HG03280 (cell line): Measurements from ENCODE around the gene TMPRSS9.

ENCODE experiments used
- ATAC-seq: cut with Tn5 transposase; IDR thresholded peaks from one replicate; pipeline ENCODE4 v1.9.1; 2021; ENCODE audit warnings: mild to moderate bottlenecking, moderate library complexity; ENCODE audit not compliant: unreplicated experiment

TMPRSS9 gene

DNA sequence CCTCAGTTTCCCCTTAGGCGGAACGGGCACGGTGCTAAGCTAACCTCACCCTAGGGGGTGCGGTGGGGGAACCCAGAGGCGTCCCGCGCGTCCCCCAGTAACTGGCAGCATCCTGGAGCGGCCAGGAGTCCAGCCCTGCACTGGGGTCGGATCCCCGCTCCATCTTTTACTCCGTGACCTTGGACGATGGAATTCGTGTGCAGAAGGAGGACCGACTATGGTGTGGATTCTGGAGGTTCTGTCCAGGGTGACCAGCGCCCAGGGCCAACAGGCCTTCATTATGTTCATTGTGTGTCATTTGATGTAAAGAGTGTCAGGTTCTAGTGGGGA lies 31.0 kb upstream of the TMPRSS9 start:
- no peak for ATAC-seq

DNA sequence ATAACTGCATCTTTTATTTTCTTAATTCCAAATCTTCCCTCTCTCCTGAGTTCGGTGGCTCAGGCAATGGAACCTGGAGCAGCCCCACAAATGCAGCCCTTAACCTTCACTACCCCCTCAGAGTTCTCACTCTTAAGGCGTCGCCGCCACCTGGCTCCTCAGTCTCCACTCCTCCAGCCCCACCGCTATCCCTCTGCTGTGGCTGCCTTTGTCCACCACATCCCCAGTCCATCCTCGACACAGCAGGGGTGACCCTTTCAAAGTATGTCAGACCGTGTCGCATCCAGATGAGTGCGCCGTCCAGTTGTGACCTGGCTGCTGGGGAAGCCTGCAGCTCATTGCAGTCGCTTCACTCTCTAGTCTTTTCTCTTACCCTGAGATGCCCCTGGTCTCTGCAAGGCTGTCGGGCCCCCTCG lies 30.6 kb upstream of the TMPRSS9 start:
- no peak for ATAC-seq

DNA sequence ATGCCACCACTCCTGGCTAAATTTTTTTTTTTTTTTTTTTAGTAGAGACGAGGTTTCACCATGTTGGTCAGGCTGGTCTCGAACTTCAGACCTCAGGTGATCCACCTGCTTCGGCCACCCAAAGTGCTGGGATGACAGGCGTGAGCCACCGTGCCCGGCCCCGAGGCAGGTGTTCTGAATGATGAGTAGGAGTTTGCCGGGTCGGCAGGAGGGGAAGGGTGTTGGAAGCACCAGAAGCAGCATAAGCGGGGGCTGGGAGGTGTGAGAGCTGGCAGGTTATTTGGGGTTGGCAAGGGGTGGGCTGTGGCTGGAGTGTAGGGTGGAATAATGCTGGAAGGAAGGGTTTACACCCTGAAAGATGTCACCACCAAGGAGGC lies 29.8 kb upstream of the TMPRSS9 start:
- no peak for ATAC-seq

DNA sequence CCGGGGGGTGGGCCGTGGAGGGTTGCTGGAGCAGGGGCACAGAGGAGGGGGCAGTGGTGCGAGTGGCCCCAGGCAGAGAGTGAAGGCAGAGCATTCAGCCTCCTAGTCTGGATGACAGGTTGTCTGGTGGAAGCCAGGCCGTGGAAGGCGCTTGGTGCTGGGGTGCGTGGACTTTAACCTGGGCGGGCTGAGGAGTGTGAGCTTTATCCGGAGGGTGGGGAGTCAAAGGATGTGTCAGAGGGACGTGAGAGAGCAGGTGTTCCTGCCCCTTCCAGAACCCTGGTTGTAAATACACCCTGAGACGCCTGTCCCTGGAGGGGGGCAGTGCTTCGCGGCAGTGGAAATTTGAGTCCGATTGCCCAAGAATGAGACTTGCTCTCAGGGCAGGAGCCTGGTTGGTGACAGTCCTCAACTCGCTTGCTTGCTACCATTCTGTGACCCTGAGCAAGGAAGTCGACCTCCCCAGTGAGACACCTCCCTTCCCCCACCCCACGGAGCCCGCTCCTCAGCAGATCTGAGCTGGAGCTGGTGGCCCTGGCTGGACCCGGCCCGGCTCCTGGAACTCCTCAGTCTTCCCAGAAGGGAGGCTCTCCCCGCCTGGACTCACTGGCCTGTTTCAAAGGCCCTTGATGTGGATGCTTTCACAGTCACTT lies 29.3 kb upstream of the TMPRSS9 start:
- no peak for ATAC-seq

DNA sequence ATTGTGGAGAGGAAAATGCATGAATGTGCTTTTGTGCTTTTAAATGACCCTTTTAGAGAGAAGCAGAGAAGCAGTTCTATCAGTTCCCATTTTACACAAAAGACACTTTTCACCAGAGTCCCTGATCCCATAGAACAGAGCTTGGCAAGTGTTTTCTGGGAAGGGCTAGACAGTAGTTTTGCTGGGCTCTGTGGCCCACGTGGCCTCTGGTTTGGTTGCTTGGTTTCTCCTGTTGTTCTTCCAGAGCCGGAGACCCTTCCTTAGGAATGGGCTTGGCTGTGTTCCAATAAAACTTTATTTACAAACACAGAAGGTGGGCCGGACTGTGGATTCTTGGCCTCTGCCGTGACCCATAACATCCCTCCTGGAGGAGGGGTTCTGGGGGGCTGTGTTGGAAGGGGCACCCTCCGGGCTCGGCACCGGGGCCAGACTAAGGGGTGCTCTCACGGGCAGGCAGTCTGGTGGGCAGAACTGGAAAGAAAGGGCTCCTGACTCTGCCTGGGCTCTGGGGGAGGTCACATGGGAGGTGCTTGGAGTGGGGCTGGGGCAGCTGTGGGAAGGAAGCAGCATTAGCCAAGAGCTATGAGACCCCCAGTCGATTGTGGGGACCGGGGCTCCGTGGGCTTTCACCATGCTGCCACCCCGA lies 28.3 kb upstream of the TMPRSS9 start:
- no peak for ATAC-seq

DNA sequence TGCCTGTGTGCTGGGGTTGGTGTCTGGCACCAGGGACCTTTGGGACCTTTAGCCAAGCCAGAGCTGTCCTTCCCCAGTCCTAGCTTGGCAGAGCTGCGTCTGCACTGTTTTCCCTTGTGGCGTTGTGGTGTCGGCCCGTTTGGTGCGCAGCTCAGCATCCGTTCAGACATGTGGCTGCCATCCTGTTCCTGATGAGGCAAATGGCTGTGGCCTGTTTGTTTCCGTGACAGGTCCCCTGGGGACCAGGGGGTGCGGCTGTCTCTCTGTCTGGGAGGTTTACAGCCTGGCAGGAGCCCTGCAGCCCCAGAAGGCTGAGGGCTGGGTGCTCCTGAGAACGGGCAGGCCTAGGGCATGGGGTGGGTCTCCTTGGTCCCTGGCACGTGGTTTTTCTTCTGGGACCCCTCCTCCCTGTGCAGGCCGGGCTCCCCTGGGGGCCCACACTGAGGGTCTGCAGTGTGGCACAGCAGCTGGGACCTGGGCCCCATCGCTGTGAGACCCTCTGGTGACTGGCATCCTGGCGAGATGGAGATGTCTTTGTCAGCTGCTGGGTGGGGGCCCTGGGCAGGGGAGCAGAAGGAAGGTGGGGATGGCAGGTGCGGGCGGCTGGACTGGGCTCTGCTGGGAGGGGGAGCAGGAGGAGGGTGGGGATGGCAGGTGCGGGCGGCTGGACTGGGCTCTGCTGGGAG lies 27.6 kb upstream of the TMPRSS9 start:
- no peak for ATAC-seq

DNA sequence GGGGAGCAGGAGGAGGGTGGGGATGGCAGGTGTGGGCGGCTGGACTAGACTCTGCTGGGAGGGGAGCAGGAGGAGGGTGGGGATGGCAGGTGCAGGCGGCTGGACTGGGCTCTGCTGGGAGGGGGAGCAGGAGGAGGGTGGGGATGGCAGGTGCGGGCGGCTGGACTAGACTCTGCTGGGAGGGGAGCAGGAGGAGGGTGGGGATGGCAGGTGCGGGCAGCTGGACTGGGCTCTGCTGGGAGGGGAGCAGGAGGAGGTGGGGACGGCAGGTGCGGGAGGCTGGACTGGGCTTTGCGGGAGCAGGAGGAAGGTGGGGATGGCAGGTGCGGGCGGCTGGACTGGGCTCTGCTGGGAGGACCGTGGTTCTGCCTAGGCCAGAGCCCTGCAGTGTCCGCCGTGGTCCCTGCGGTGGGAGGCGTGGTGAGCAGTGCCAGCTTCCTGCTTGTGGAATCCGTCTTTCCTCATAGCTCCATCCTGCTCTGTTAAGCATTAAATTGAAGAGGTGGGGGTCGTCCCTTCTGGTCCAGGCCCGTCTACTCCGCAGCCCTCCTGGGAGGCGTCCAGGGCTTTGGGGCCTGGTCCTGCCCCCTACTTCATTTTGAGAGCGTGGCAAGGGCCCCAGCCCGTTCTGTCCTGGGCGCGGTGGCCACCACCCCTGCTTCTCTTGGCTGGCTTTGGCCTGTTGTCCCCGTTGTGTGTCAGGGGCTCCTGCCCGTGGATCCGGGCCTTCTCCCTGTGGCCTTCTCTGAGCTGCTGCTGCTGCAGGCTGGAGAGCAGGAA lies 26.8 kb upstream of the TMPRSS9 start:
- ATAC-seq = no peak

DNA sequence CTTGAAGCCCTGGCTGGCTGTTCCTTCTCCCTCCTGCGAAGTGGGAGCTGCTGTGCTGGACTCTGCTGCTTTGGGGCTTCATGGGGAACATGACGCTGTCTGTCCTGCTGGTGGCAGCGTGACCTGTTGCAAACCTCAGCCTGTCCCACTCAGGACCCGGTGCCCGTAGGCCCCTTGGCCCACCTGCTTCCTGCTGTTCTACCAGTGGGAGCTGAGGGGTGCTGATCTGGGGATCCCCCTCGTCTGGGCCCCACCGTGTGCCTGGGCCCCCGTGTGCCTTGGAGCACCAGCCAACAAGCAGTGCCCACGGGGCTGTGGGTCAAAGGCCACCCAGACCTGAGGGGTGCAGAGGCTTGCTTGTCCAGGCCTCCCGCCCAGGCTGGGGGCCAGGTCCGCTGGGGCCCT lies 26.3 kb upstream of the TMPRSS9 start:
- ATAC-seq = no peak

DNA sequence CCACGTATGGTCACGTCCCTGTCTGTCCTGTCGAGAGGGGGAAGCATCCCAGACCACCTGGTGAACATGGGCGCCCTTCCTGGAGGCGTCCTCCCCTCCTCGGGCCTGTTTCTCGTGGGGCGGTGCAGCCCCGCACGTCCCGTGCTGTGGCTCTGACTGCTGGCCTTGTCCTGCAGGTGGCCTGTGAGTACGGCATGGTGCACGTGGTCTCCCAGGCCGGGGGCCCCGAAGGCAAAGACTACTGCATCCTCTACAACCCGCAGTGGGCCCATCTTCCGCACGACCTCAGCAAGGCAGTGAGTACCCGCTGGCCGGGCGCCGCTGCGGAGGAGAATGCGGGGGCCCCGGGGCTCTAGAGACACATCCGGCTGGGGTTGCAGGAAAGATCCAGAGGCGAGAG lies 25.6 kb upstream of the TMPRSS9 start:
- no peak for ATAC-seq

DNA sequence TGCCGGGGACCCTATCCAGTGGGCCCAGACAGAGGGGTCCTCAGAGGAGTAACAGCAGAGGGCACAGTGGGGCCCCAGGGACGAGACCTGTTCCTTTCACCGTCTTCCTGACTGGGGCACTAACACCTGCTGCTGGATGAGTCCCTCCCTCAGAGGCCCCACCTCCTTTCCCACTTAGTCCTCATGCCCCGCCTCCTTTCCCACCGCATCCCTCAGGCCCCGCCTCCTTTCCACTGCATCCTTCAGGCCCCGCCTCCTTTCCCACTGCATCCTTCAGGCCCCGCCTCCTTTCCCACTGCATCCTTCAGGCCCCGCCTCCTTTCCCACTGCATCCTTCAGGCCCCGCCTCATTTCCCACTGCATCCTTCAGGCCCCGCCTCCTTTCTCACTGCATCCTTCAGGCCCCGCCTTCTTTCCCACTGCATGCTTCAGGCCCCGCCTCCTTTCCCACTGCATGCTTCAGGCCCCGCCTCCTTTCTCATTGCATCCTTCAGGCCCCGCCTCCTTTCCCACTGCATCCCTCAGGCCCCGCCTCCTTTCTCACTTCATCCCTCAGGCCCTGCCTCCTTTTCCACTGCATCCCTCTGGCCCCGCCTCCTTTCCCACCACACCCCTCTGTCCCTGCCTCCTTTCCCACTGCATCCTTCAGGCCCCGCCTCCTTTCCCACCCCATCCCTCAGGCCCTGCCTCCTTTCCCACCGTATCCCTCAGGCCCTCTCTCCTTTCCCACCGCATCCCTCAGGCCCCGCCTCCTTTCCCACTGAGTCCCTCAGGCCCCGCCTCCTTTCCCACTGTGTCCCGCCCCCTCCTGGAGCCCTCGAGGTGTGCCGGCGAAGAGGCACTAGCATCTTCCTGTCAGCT lies 24.8 kb upstream of the TMPRSS9 start:
- ATAC-seq = no peak

DNA sequence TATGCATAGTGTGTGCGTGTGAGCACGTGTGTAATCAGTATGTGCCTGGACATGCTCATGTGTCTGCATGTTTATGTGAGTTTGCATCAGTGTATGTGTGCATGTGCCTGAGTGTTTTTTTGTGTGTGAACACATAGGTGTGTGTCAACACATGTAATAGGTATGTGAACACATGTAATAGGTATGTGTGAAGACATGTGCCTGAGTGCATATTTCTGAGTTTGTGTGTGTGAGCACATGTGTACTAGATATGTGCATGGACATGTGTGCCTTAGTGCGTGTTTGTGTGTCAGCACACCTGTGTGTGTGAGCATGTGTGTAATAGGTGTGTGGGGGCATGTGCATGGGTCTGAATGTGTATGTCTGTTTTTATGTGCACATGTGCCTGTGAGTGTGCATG lies 24.2 kb upstream of the TMPRSS9 start:
- ATAC-seq = no peak

DNA sequence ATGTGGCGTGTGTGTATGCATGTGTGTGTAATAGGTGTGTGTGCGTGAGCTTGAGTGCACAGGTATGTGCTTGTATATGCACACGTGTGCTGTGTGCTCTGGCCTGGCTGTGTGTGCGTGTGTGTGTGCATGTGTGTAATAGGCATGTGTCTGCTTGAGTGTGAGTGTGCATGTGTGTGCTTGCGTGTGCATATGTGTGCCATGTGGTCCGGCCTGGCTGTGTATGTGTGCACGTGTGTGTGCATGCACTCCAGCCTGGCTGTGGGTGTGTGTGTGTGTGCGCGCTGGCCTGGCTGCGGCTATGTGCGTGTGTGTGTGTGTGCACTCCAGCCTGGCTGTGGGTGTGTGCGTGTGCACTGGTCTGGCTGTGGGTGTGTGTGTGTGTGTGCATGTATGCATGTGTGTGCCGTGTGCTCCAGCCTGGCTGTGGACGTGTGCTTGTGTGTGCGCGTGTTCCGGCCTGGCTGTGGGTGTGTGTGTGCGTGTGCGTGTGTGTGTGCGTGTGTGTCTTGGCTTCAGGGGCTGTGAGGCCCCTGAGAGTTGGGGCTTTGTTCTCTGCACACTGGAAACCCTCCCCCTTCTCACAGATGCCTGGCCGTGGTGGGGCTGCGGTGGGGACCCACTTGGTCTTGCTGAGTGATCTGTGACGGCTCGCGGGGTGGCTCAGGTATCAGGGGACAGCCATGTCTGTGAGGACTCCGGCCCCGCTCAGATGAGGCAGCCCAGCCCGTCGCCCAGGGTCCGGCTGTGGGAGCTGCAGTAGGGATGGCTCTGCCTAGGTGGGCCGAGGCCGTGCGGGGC lies 23.3 kb upstream of the TMPRSS9 start:
- no peak for ATAC-seq

DNA sequence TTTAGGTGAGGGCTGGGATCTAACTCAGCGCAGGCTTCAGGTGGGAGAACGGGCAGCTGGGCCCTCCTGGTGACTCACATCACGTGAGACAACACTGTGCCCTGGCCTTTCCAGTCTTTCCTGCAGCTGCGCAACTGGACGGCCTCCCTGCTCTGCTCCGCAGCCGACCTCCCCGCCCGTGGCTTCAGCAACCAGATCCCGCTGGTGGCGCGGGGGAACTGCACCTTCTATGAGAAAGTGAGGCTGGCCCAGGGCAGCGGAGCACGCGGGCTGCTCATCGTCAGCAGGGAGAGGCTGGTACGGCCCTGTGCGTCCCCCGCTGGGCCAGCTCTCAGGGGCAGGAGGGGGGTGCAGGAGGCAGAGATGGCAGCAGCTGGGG lies 22.7 kb upstream of the TMPRSS9 start:
- no peak for ATAC-seq

DNA sequence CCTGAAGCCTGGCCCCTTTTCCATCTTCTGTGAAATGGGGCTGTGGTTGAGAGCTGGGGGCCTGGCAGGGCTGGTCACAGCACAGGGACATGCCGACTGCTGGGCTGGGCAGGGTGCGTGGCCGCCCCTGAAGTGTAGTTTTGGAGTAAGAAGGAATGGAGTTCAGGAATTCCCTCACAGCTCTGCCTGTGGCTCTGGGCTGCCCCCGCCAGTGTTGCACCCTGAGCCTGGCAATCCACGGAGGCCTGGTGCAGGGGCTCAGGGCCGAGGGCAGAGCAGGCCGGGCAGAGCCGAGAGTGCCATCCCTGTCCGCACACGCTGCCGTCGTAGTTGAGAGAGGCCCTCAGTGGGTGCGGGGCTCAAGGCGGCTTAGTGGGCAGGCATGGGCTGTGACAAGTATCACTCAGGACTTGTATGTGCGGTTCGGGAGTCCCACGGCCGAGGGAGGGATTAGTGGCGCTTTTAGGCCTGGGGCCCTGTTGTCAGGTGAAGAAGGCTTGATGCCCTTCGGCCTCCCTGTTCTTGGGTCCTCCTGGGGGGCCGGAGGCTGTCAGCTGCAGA lies 21.9 kb upstream of the TMPRSS9 start:
- ATAC-seq = no peak

DNA sequence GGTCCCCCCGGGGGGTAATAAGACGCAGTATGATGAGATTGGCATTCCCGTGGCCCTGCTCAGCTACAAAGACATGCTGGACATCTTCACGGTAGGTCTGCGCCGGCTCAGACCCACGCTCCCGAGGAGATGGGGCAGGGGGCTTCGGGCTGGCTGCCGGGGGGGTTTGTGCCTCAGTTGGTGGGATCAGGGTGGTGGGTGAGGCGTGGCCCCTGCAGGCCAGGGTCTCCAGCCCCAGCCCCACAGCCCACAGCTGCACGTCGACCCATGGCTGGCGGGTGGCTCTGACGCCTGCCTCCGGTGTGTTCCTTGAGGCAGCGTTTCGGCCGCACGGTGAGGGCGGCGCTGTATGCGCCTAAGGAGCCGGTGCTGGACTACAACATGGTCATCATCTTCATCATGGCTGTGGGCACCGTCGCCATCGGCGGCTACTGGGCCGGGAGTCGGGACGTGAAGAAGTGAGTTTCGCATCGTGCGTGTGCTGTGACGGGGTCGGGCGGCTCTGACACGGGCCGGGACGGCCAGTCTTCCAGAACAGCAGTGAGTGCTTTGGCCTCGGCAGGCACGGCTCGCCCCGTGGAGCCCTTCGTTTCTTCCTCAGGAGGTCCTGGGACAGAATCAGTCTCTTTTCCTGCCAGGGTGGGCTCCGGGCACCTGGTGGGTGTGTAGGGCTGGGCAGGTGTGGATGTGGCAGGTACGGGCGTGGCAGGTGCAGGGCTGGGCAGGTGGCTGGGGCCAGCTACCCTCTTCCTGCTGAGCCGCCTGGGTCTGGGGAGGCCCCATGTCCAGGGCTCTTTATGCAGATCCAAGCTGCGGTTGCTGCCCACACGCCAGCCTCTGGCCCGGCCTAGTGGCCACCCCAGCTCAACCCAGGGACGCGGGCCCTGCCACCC lies 21.1 kb upstream of the TMPRSS9 start:
- no peak for ATAC-seq

DNA sequence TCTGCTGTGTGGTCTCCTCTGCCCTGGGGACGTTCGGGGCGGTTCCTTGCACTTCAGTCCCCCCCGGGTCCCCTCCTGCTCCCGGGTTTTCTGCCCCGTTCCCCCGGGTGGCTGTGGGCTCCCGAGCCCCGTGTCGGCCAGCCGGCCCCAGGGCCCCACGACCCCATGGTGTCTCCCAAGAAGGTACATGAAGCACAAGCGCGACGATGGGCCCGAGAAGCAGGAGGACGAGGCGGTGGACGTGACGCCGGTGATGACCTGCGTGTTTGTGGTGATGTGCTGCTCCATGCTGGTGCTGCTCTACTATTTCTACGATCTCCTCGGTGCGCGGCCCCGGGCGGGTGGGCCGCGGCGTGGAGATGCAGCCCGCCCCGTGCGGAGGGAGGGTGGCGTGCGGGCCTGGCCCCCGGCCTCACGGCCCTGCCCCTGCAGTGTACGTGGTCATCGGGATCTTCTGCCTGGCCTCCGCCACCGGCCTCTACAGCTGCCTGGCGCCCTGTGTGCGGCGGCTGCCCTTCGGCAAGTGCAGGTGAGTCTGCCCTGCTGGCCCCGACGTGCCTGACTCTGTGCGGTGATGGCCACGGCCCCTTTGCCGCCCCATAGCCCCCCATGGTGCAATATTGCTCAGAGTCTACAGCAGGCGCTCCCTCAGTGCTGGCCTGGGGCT lies 20.3 kb upstream of the TMPRSS9 start:
- ATAC-seq = no peak

DNA sequence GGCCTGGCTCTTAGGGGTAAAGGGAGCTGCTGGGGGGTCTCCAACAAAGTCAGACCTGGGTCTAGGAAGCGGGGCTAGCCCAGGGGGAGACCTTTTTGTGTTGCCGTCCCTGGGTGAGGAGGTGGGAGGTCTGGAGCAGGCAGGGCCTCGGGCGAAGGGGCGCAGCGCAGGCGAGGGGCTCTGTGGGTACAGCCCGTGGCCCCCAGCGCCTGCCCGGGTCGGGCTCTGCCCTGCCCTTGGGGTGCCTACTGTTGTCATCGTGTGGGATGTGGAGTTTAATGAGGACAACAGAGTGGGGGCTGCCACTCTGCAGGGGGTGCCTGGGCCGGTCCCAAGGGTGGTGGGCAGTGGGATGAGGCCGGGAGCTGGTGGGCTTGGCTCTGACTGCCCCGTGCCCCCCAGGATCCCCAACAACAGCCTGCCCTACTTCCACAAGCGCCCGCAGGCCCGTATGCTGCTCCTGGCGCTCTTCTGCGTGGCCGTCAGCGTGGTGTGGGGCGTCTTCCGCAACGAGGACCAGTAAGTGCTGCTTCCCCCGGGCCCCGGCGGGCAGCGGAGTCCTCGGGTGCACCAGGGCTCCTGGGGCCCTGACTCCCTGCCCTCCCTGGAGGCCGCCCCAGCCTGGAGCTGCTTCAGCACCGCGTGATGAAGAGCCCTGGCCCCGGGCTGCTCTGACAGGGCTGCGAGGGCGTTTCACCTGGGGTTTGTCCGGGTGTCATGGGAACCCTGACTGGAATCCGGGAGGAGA lies 19.4 kb upstream of the TMPRSS9 start:
- no peak for ATAC-seq
